Upper lobe of left lung (tissue), 4 donors: ENCODE data around the gene STX4.

Experiments
- CTCF ChIP-seq, 6 experiments: fragments of 450-650 bp in 4 of 6; fragments of 200-600 bp in 2 of 6; sonication (generic) in 2 of 6; IDR thresholded peaks; one replicate each; pipeline ENCODE4 v1.5.1; 2016 to 2019; ENCODE audit warnings: antibody characterized with exemption in 6 of 6
- POLR2A ChIP-seq, 4 donors: fragments of 450-650 bp; IDR thresholded peaks; one replicate each; pipeline ENCODE4 v1.5.1; 2016 to 2017; ENCODE audit warnings: antibody characterized with exemption in 4 of 4, mild to moderate bottlenecking in 2 of 4

- TF ChIP-seq CTCF (IDR thresholded peaks at IDR 0.05) (no peak), POLR2A (IDR thresholded peaks at IDR 0.05) (no peak)
Measured at GRCh38 chr16:31089199-31089598, 55.8 kb downstream of the STX4 start.
